B cell (primary cell): Measurements from ENCODE around the gene FGA. TPM values are rescaled to one million over a fixed set of nuclear protein-coding genes. Genes with fewer than 3 reads are reported as not detected.

Source experiments
- ATAC-seq: fragments of 200-7000 bp; cut with Tn5 transposase; one replicate; pipeline ENCODE4 v1.10.0; 2021; ENCODE audit warnings: low read depth, mild to moderate bottlenecking, moderate number of reproducible peaks, moderate library complexity
- CTCF ChIA-PET: fragments of 350-600 bp; sonication (Branson Sonifier 250); formaldehyde crosslinking; loops from one replicate; lab custom pipeline; 2021; ENCODE audit warnings: antibody characterized with exemption, inconsistent platforms; lab: Charles Lee
- POLR2A ChIA-PET: fragments of 350-600 bp; sonication (Branson Sonifier 250); formaldehyde crosslinking; loops from one replicate; lab custom pipeline; 2021; ENCODE audit warnings: antibody characterized with exemption; lab: Charles Lee
- DNase-seq: peaks from one replicate; pipeline ENCODE4 v3.0.0; 2013
- H2AFZ ChIP-seq: 2 replicates; pipeline ENCODE4 v1.6.1; 2012; ENCODE audit warnings: mild to moderate bottlenecking, low read depth, low read length; ENCODE audit not compliant: insufficient read depth, poor library complexity, severe bottlenecking
- H3K27ac ChIP-seq, 2 donors: 1 replicate in 1 of 2; 2 replicates in 1 of 2; pipeline ENCODE4 v1.5.1; 2012 to 2013; ENCODE audit warnings: low read length in 2 of 2, mild to moderate bottlenecking in 2 of 2, moderate library complexity in 1 of 2
- H3K27me3 ChIP-seq, 4 experiments: fragments of 200-600 bp in 1 of 4; sonication (generic) in 1 of 4; replicated peaks in 1 of 4; 1 replicate in 2 of 4; 2 replicates in 2 of 4; pipeline versions ENCODE4 v1.6.1 to v1.7.0; 2013 to 2016; ENCODE audit warnings: low read length in 3 of 4, mild to moderate bottlenecking in 2 of 4, mixed read lengths in 1 of 4, moderate library complexity in 1 of 4; ENCODE audit not compliant: insufficient read depth in 4 of 4, control insufficient read depth in 3 of 4; ENCODE audit errors: control extremely low read depth in 1 of 4
- H3K36me3 ChIP-seq, 2 experiments: replicated peaks in 1 of 2; 1 replicate in 1 of 2; 2 replicates in 1 of 2; pipeline versions ENCODE4 v1.6.1 to v1.7.1; 2013; ENCODE audit warnings: low read length in 1 of 2; ENCODE audit not compliant: insufficient read depth in 2 of 2, control insufficient read depth in 1 of 2; ENCODE audit errors: control extremely low read depth in 1 of 2, extremely low read depth in 1 of 2
- H3K4me1 ChIP-seq, 2 donors: fragments of 200-600 bp in 1 of 2; sonication (generic) in 1 of 2; 1 replicate in 1 of 2; 2 replicates in 1 of 2; pipeline versions ENCODE4 v1.5.1 to v1.6.1; 2013 to 2017; ENCODE audit warnings: low read length in 2 of 2; ENCODE audit not compliant: control insufficient read depth in 2 of 2, insufficient read depth in 2 of 2
- H3K4me2 ChIP-seq: replicated peaks from 2 replicates; pipeline ENCODE3; 2012; ENCODE audit warnings: mild to moderate bottlenecking, low read depth, low read length; ENCODE audit not compliant: poor library complexity, severe bottlenecking
- H3K4me3 ChIP-seq, 5 experiments: fragments of 200-600 bp in 1 of 5; sonication (generic) in 1 of 5; 1 replicate in 3 of 5; 2 replicates in 2 of 5; pipeline versions ENCODE4 v1.5.1 to v1.7.0; 2011 to 2016; ENCODE audit warnings: low read length in 4 of 5, mild to moderate bottlenecking in 4 of 5, low read depth in 2 of 5, control low read depth in 1 of 5, moderate library complexity in 1 of 5; ENCODE audit not compliant: insufficient read depth in 1 of 5; ENCODE audit errors: control extremely low read depth in 1 of 5, extremely low read depth in 1 of 5
- H3K79me2 ChIP-seq: fragments of 200-600 bp; sonication (generic); one replicate; pipeline ENCODE4 v1.6.0; 2016; ENCODE audit warnings: low read length; ENCODE audit not compliant: control insufficient read depth, insufficient read depth
- H3K9ac ChIP-seq: fragments of 200-600 bp; sonication (generic); 2 replicates; pipeline ENCODE4 v1.6.1; 2017; ENCODE audit warnings: mild to moderate bottlenecking, low read length, moderate library complexity
- H3K9me3 ChIP-seq, 3 donors: one replicate each; pipeline versions ENCODE4 v1.6.1 to v1.7.1; 2013; ENCODE audit warnings: low read length in 2 of 3; ENCODE audit not compliant: control insufficient read depth in 2 of 3, insufficient read depth in 1 of 3; ENCODE audit errors: control extremely low read depth in 1 of 3
- H4K20me1 ChIP-seq: 2 replicates; pipeline ENCODE4 v1.6.0; 2012; ENCODE audit warnings: mild to moderate bottlenecking, low read length; ENCODE audit not compliant: insufficient read depth, control insufficient read depth, poor library complexity, severe bottlenecking
- H3K27ac Mint-ChIP-seq: one replicate; pipeline ENCODE4 v1.8.0; 2021; ENCODE audit warnings: mixed read lengths
- H3K27me3 Mint-ChIP-seq: one replicate; pipeline ENCODE4 v1.8.0; 2021; ENCODE audit warnings: mixed read lengths
- H3K4me1 Mint-ChIP-seq: one replicate; pipeline ENCODE4 v1.8.0; 2021; ENCODE audit warnings: mixed read lengths
- H3K4me3 Mint-ChIP-seq: one replicate; pipeline ENCODE4 v1.8.0; 2021; ENCODE audit warnings: mixed read lengths
- H3K9me3 Mint-ChIP-seq: one replicate; pipeline ENCODE4 v1.8.0; 2022; ENCODE audit warnings: mixed read lengths; ENCODE audit not compliant: insufficient read depth
- EZH2 ChIP-seq: IDR thresholded peaks from 2 replicates; pipeline ENCODE4 v1.6.1; 2012; ENCODE audit warnings: borderline replicate concordance, low read depth, mild to moderate bottlenecking, moderate library complexity, low read length; ENCODE audit not compliant: insufficient read depth, poor library complexity, severe bottlenecking
- whole genome bisulfite sequencing: methylation state at CpG from one replicate; pipeline ENCODE4 v1.1.5; 2013; ENCODE audit warnings: missing lambda C conversion rate; ENCODE audit not compliant: insufficient coverage; 5-methylcytosine and 5-hydroxymethylcytosine counted together
- intact Hi-C: fragments of 100-400 bp; cut with micrococcal nuclease; formaldehyde crosslinking; loops from one replicate; pipeline ENCODE4 v1.10.0; 2022
- polyA plus RNA-seq: library from polyadenylated mRNA; depleted of rRNA; stranded (reverse); fragments of >200 nt; gene quantifications from 2 replicates; pipeline ENCODE4 v1.2.3, GENCODE V29; 2012
- total RNA-seq, 2 donors: library from RNA; stranded (reverse); fragments of 120-200 nt in 1 of 2; gene quantifications; 1 replicate in 1 of 2; 2 replicates in 1 of 2; pipeline versions ENCODE4 v1.2.3 to v1.2.4, GENCODE V29; 2013 to 2022
- TF ChIP-seq, protein P1 (sequence below): fragments of 200-600 bp; IDR thresholded peaks from one replicate; pipeline ENCODE4 v1.8.0; 2022; ENCODE audit warnings: antibody characterized with exemption, mild to moderate bottlenecking

FGA gene
- total and polyA plus RNA-seq, 2 donors (not counting 1 experiment from before 2014, with no cell fraction given), result not detected

DNA sequence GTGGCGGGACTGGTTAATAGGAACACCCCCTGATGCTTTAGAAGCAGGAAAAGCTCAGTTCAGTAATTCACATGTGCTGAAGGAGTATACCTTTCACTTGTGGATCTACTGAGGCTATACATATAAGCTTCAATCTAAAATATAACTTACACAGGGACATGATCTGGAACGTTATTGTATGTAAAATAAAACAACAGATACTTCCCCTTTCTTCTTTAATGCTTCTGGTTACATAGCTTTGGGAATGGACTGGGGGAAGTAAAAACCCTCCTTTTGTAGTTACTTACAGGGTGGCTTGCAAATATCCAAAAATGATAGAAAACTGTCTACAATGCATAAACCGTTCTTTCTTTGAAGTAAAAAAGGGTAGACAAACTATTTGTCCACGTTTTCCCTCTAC, 20.0 kb upstream of the FGA start:
- H3K4me1 ChIP-seq, result no peaks in the 10 kb centered on the region
- no peaks in the 10 kb centered on the region for H3K79me2 ChIP-seq
- H3K9ac ChIP-seq, result no peak overlapping the region
- H3K4me3 ChIP-seq, result no peak overlapping the region
- no peak overlapping the region for H3K4me2 ChIP-seq
- TF ChIP-seq, protein P1, sequence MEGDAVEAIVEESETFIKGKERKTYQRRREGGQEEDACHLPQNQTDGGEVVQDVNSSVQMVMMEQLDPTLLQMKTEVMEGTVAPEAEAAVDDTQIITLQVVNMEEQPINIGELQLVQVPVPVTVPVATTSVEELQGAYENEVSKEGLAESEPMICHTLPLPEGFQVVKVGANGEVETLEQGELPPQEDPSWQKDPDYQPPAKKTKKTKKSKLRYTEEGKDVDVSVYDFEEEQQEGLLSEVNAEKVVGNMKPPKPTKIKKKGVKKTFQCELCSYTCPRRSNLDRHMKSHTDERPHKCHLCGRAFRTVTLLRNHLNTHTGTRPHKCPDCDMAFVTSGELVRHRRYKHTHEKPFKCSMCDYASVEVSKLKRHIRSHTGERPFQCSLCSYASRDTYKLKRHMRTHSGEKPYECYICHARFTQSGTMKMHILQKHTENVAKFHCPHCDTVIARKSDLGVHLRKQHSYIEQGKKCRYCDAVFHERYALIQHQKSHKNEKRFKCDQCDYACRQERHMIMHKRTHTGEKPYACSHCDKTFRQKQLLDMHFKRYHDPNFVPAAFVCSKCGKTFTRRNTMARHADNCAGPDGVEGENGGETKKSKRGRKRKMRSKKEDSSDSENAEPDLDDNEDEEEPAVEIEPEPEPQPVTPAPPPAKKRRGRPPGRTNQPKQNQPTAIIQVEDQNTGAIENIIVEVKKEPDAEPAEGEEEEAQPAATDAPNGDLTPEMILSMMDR, result no peak
- no peak for TF ChIP-seq EZH2
- intact Hi-C loops, result no loop called here
- CTCF ChIA-PET, result interaction anchor here (1.1 kb wide), 1 partner anchor 11 kb away, joined by 3 read pairs; no protein-coding TSS in a partner anchor
- Mint-ChIP-seq H3K4me3 (no peak overlapping the region), H3K4me1 (no peaks in the 10 kb centered on the region), H3K27ac (no peak overlapping the region), H3K27me3 (peaks cover 30% of the 10 kb centered on the region), H3K9me3 (no peaks in the 10 kb centered on the region)
- H2AFZ ChIP-seq, result no peak overlapping the region
- DNase-seq (no peak), ATAC-seq (no peak)
- H4K20me1 ChIP-seq, result no peaks in the 10 kb centered on the region
- WGBS, result no CpG with 5 or more reads among the region's 4 CpGs
- POLR2A ChIA-PET, result no interaction called here
- H3K27ac ChIP-seq, result no peak overlapping the region
- no peaks in the 10 kb centered on the region for H3K36me3 ChIP-seq
- peaks cover 0 to 5% (median 1%) of the 10 kb centered on the region in 4 experiments for H3K27me3 ChIP-seq
- H3K9me3 ChIP-seq, result peaks cover 0 to 1% (median 0%) of the 10 kb centered on the region in 3 donors

DNA sequence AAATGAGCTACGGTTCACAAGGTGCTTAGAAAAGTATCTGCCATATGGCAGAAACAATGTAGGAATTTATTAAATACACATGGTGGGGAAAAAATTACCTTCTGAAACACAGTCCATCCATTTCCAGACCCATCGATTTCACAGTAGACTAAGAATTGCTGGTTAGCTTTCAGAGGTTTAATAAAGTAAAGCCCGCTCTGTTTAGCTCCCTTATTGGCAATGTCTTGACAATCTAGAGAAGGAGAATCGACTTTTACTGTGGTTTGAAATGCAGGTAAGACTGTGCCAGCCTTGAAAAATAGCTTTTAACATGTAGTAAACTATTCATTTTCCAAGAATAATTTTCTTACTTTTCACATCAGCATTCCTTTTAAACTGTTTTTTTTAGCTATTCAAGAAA, 19.0 kb upstream of the FGA start:
- Mint-ChIP-seq H3K9me3 (no peaks in the 10 kb centered on the region), H3K27me3 (peaks cover 33% of the 10 kb centered on the region), H3K4me1 (no peaks in the 10 kb centered on the region), H3K27ac (no peak overlapping the region), H3K4me3 (no peak overlapping the region)
- H3K4me1 ChIP-seq, result no peaks in the 10 kb centered on the region
- POLR2A ChIA-PET, result no interaction called here
- WGBS, result no CpG with 5 or more reads among the region's 4 CpGs
- CTCF ChIA-PET, result interaction anchor here (1.1 kb wide), 1 partner anchor 12 kb away, joined by 3 read pairs; no protein-coding TSS in a partner anchor
- H3K4me2 ChIP-seq, result no peak overlapping the region
- H3K9me3 ChIP-seq, result peaks cover 0 to 1% (median 0%) of the 10 kb centered on the region in 3 donors
- no peaks in the 10 kb centered on the region for H4K20me1 ChIP-seq
- no peaks in the 10 kb centered on the region for H3K79me2 ChIP-seq
- no peak overlapping the region for H3K4me3 ChIP-seq
- H3K9ac ChIP-seq, result no peak overlapping the region
- H2AFZ ChIP-seq, result no peak overlapping the region
- DNase-seq (no peak), ATAC-seq (no peak)
- H3K27me3 ChIP-seq, result peaks cover 0 to 5% (median 1%) of the 10 kb centered on the region in 4 experiments
- TF ChIP-seq EZH2, result no peak
- TF ChIP-seq, protein P1, result no peak
- intact Hi-C loops, result no loop called here
- no peaks in the 10 kb centered on the region for H3K36me3 ChIP-seq
- no peak overlapping the region for H3K27ac ChIP-seq
